Mucosa of stomach (tissue), 1 donor: ENCODE measurements around the gene SPATA22.
"Not testable (repeated sequence)": the region's sequence is repeated elsewhere in the genome, so short reads cannot be mapped to it uniquely, and the experiment has no call there.

Source experiments
- H3K27me3 ChIP-seq: one replicate; pipeline ENCODE4 v1.7.0; 2013; ENCODE audit warnings: mild to moderate bottlenecking, low read length; ENCODE audit not compliant: control insufficient read depth, insufficient read depth
- H3K36me3 ChIP-seq: one replicate; pipeline ENCODE4 v1.7.0; 2013; ENCODE audit warnings: low read length; ENCODE audit not compliant: control insufficient read depth, insufficient read depth
- H3K4me1 ChIP-seq: one replicate; pipeline ENCODE4 v1.7.0; 2013; ENCODE audit warnings: mild to moderate bottlenecking, low read length; ENCODE audit not compliant: control insufficient read depth, insufficient read depth
- H3K4me3 ChIP-seq: one replicate; pipeline ENCODE4 v1.7.0; 2013; ENCODE audit warnings: low read length
- H3K9ac ChIP-seq: one replicate; pipeline ENCODE4 v1.7.0; 2013; ENCODE audit warnings: mild to moderate bottlenecking, low read length, moderate library complexity
- H3K9me3 ChIP-seq: one replicate; pipeline ENCODE4 v1.7.0; 2013; ENCODE audit warnings: mild to moderate bottlenecking, low read length, moderate library complexity; ENCODE audit not compliant: control insufficient read depth
- donor health status: Pancreatic carcinoma.

Gene SPATA22, protein sequence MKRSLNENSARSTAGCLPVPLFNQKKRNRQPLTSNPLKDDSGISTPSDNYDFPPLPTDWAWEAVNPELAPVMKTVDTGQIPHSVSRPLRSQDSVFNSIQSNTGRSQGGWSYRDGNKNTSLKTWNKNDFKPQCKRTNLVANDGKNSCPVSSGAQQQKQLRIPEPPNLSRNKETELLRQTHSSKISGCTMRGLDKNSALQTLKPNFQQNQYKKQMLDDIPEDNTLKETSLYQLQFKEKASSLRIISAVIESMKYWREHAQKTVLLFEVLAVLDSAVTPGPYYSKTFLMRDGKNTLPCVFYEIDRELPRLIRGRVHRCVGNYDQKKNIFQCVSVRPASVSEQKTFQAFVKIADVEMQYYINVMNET

DNA sequence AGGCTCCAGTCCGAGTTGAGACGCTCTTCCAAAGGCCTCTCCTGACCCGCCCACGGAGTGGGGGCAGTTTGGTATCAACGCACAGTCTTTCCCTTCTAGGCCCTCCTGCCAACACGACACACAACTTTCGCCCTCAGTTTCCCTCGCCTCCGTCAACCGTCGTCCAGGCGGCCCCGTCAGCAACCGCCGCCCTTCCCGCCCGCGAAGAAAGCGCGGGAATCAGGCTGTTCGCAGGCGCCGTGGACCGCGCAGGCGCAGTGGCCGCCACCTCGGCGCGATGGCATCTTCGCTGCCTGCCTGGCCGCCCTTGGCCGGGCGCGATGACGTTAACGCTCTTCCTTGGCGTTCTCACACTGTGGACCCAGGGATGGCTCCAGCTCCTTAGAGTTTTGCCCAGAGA is at the start of gene SPATA22:
Gene SPATA22, minus strand, starts transcription at position 221 of the 400 bp plus-strand sequence. CDS start 2,494 bp downstream, outside the sequence.
- H3K9ac ChIP-seq: no peak within 1 kb of the TSS
- no peaks in the 10 kb centered on the region for H3K9me3 ChIP-seq
- no peak within 1 kb of the TSS for H3K4me3 ChIP-seq
- no peaks in the 10 kb centered on the region for H3K36me3 ChIP-seq
- H3K27me3 ChIP-seq: no peaks in the 10 kb centered on the region
- peaks cover 13% of the 10 kb centered on the region for H3K4me1 ChIP-seq

DNA sequence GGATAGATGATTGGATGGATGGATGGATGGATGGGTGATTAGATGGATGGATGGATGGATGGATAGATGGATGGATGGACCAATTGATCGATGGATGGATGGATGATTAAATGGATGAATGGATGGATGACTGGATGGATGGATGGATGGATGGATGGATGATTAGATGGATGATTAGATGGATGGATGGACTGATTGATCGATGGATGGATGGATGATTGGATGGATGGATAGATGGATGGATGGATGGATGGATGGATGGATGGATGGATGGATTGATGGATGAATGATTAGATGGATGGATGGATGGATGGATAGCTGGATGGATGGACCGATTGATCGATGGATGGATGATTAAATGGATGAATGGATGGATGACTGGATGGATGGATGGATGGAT is 47.9 kb upstream of the SPATA22 start:
- not testable (repeated sequence) for H3K27me3 ChIP-seq, H3K4me3 ChIP-seq, H3K36me3 ChIP-seq, H3K4me1 ChIP-seq, H3K9ac ChIP-seq, H3K9me3 ChIP-seq

DNA sequence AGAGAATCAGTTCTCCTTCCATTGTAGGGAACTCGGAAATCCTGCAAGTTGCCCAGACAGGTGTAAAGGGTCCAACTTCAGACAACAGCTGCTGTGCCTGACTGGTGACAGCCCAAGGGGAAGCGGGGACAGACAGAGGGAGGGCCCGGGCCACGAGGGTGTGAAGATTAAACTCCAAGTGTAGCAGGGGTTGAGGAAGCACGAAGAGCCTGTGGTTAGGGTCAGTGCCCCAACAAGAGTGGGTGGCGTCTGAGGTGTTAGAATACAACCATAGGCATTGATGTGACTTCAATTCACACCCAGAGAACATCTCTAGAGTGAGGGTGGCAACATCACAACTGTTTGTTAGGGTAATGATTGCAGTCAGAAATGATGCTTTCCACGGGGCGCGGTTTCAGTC is 43.3 kb upstream of the SPATA22 start:
- no peak overlapping the region for H3K9ac ChIP-seq
- no peaks in the 10 kb centered on the region for H3K36me3 ChIP-seq
- H3K4me1 ChIP-seq: no peaks in the 10 kb centered on the region
- no peaks in the 10 kb centered on the region for H3K27me3 ChIP-seq
- no peaks in the 10 kb centered on the region for H3K9me3 ChIP-seq
- H3K4me3 ChIP-seq: no peak overlapping the region

DNA sequence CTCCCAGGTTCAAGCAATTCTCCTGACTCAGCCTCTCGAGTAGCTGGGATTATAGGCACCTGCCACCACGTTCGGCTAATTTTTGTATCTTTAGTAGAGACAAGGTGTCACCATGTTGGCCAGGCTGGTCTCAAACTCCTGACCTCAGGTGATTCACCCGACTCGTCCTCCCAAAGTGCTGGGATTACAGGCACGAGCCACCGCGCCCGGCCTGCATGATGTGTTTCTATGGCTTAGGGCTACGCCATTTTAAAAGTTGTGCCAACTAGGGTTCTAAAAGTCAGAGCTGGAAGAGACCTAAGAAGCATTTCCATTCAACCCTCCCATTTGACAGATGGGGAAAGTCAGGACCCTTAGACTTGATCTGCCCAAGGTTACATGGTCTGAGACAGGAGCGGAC is 42.5 kb upstream of the SPATA22 start:
- not testable (repeated sequence) for H3K36me3 ChIP-seq, H3K4me1 ChIP-seq, H3K4me3 ChIP-seq, H3K27me3 ChIP-seq, H3K9me3 ChIP-seq, H3K9ac ChIP-seq

DNA sequence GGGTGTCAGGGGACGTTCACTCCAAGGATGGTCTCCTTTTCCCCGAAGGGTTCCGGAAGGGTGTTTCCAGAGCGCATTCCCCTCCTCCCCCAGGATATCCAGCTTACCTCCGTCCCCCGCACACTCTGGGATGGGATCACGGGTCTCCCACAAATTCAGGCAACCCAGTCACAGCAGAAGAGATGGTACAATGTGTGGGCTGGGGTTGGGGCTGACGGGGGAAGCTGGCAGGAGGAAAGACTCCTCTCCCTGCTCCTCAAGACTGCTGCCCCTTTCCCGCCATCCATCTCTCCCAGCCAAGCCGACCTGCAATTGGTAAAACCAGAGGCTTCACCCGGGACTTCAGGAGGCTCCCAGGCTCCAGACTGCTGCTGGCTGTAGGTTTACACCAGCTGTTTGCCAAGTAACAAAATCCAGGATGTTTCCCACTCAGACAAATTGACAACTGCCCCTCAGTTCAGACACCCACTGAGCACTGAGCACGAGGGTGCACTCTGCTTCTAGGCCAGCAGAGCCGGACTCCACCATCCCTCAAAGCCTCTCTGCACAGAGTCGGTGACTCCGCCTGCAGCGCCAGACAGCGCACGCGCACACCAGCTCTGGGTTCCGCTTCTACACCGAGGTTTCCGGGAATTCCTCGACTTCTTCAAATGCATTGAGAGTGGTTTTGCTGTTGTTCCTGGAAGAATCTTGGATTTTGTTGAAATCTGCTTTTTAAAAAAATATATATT is 41.9 kb upstream of the SPATA22 start:
- no peak overlapping the region for H3K9ac ChIP-seq

DNA sequence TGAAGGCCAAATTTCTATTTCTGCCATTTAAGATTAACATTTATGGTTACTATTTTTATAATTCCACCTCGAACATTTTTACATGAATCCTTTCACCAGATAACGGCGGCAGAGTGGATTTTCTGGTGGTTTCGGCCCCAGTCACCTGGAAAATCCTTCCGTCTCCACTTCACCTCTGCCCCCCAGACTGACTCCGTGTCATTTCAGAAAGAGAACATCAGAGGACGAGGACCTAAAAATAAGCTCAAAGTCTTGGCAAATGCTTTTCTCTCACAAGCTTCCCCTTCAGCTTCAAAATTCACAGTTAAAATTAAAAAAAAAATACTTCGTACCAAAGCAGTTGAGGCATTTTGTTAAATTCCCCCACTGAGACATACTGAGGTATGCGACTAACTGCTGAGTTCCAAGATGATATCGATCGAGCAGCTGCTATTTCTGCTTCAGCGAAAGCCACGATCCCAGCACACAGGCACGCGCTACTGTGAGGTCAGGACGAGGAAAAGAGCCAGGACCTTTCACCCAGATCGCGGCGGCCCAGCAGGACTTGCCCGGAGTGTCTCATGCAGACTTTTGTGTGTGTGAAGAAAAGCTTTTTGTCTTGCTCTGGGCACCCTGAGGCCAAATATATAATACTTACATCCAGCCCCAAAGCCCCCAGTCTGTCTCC is 41.0 kb upstream of the SPATA22 start:
- Histone ChIP-seq H3K36me3 (no peaks in the 10 kb centered on the region), H3K4me3 (no peak overlapping the region), H3K9me3 (no peaks in the 10 kb centered on the region), H3K4me1 (no peaks in the 10 kb centered on the region), H3K9ac (no peak overlapping the region), H3K27me3 (no peaks in the 10 kb centered on the region)

More for the DNA sequence above, 41.9 kb upstream of the SPATA22 start:
- H3K27me3 ChIP-seq: no peaks in the 10 kb centered on the region
- H3K36me3 ChIP-seq: no peaks in the 10 kb centered on the region
- no peaks in the 10 kb centered on the region for H3K9me3 ChIP-seq
- H3K4me3 ChIP-seq: no peak overlapping the region
- H3K4me1 ChIP-seq: no peaks in the 10 kb centered on the region

DNA sequence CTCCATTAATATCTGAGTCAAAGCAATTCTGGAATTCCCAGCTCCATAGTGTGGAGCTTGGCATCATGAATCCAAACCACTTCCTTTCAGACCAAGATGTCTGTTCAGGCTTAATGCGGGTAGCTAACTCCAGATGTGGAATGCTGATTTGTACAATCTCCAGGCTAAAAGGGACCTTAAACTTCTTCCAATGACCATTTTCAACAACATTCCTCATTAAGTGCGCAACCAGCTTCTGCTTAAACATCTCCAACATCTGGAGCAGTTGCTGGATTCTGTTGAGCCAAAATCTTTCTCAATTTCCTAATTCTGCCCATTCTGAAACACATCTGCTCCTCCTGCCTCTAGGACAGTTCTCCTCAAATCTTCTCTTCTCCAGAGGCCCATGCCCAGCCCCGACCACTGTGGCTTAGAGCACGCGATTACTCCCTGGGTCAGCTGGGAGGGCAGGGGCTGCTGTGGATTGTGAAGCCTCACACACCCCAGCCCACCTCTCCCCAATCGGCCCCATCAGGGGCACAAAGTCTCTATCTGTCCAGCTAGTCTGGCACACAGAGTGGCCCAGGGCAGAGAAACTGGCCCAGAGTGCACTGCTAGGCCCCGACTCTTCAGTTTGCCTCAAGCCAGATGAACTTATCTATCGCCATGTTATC is 40.4 kb upstream of the SPATA22 start:
- Histone ChIP-seq H3K27me3 (no peaks in the 10 kb centered on the region), H3K9me3 (no peaks in the 10 kb centered on the region), H3K9ac (no peak overlapping the region), H3K36me3 (no peaks in the 10 kb centered on the region), H3K4me3 (no peak overlapping the region), H3K4me1 (no peaks in the 10 kb centered on the region)

DNA sequence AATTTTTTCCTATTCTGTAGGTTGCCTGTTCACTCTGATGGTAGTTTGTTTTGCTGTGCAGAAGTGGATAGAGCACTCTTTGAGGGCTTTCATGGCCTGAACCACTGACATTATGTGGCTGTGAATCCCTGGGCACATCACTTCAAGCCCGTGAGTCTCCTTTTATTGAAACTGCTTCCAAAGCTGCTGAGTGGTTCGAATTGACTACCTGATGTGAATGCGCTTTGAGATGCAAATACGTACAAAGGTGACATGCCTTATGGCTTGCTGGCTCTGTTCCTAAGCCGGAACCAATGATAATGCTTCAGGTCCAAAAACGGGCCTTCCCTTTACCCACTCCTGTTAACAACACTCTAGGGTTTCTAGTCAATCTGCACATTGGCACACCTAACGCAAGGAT is 38.5 kb upstream of the SPATA22 start:
- no peaks in the 10 kb centered on the region for H3K27me3 ChIP-seq
- no peaks in the 10 kb centered on the region for H3K36me3 ChIP-seq
- no peaks in the 10 kb centered on the region for H3K4me1 ChIP-seq
- H3K9me3 ChIP-seq: no peaks in the 10 kb centered on the region
- no peak overlapping the region for H3K9ac ChIP-seq
- no peak overlapping the region for H3K4me3 ChIP-seq

DNA sequence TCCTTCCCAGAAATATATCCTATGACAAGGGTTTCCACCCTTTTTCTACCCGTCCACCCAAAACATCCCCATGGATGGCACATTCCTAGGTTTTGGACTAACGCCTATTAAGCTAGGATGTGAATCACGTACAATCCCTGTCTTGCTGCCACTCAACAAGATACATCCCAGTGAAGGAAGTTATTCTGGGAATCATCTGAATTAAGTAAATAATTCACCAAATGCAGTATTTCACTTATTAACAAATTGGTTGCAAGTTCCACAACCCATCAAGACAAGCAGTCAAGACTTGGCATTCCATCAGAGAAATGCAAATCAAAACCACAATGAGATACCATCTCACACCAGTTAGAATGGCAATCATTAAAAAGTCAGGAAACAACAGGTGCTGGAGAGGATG is 36.2 kb upstream of the SPATA22 start:
- Histone ChIP-seq H3K4me3 (no peak overlapping the region), H3K36me3 (no peaks in the 10 kb centered on the region), H3K9ac (no peak overlapping the region)

DNA sequence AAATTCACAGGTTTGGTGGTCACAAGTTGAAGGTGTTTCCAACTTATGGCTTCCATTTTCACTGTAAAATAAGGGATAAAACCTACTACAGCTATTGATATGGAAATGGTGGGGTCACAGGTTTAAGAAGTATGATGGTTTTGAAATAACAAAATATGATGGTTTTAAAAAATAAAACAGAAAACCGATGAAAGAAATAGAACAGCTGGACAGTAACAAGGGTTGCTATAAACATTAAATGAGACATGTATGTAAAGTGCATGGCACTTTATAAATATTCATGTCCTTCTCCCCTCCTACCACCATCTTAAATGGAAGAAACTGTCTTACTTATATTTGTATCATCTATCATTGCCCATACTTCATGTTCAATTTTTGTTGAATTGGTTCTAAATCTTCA is 35.5 kb upstream of the SPATA22 start:
- H3K4me3 ChIP-seq: no peak overlapping the region
- H3K9me3 ChIP-seq: no peaks in the 10 kb centered on the region
- no peak overlapping the region for H3K9ac ChIP-seq

More for the DNA sequence above, 36.2 kb upstream of the SPATA22 start:
- Histone ChIP-seq H3K4me1 (no peaks in the 10 kb centered on the region), H3K27me3 (no peaks in the 10 kb centered on the region), H3K9me3 (no peaks in the 10 kb centered on the region)

DNA sequence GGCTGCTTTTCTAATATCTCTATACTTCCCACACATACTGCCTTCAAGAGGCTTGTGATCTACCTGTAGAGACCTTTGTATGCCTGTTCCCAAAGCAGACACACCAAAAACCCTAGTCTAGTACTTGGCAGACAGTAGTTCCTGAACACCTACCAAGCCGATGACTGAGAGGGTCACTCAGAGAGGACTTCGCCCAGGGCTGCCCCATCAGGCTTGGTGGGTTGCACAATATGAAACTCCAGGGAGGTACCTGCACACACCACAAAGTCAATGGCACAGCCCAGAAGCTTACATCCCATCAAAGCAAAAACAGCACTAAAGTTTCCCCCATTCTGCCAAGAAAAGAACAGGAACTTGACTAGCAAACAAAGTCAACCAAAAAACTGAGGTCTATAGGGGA is 34.4 kb upstream of the SPATA22 start:
- Histone ChIP-seq H3K9me3 (no peaks in the 10 kb centered on the region), H3K4me1 (no peaks in the 10 kb centered on the region), H3K36me3 (no peaks in the 10 kb centered on the region), H3K9ac (no peak overlapping the region), H3K4me3 (no peak overlapping the region), H3K27me3 (no peaks in the 10 kb centered on the region)

More for the DNA sequence above, 35.5 kb upstream of the SPATA22 start:
- Histone ChIP-seq H3K27me3 (no peaks in the 10 kb centered on the region), H3K36me3 (no peaks in the 10 kb centered on the region), H3K4me1 (no peaks in the 10 kb centered on the region)

DNA sequence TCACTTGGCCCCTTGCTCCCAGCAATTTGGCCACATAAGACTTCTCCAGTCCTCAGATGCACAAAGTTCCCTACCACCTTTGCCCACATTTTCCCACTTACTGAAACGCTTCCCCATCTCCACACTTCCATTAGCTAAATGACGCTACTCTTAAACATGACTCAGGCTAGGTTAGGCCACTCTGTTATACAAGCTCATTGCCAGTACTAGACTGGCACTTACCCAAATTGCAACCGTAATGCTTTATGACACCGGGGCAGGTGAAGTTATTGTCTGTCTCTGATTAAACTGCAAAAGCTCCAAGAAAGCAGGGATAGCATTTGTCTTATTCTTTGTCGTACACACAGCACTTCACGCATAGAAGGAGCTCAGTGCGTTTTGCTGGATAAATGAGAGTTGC is 33.4 kb upstream of the SPATA22 start:
- Histone ChIP-seq H3K9me3 (no peaks in the 10 kb centered on the region), H3K4me3 (no peak overlapping the region), H3K4me1 (no peaks in the 10 kb centered on the region), H3K9ac (no peak overlapping the region), H3K36me3 (no peaks in the 10 kb centered on the region), H3K27me3 (no peaks in the 10 kb centered on the region)
